Astrocyte (in vitro differentiated cells and primary cell): ENCODE measurements around the gene SLC12A5.

Experiments
- CTCF ChIP-seq: IDR thresholded peaks from 2 replicates; pipeline ENCODE4 v1.5.1; 2011; ENCODE audit warnings: low read depth, mild to moderate bottlenecking, inconsistent platforms, low read length, moderate library complexity; ENCODE audit not compliant: insufficient read depth
- EZH2 ChIP-seq: IDR thresholded peaks from 2 replicates; pipeline ENCODE4 v1.6.1; 2012; ENCODE audit warnings: mild to moderate bottlenecking, low read length, inconsistent platforms; ENCODE audit not compliant: insufficient read depth

- TF ChIP-seq CTCF (no peak), EZH2 (no peak)
These were observed 14.5 kb downstream of the SLC12A5 start for GRCh38 chr20:46043556-46043955.
